IMR-90 (cell line): ENCODE results near the gene TGFBR2. TPM values are rescaled to one million over a fixed set of nuclear protein-coding genes. Genes with fewer than 3 reads are reported as not detected.

Source experiments
- ATAC-seq: fragments of 200-7000 bp; cut with Tn5 transposase; 2 replicates; pipeline ENCODE4 v1.9.1; 2020; ENCODE audit warnings: low read depth, mild to moderate bottlenecking, moderate library complexity
- BruUV-seq: library from RNA; stranded (reverse); fragments of 400-500 nt; replicated peaks from 2 replicates; lab custom pipeline; 2021; lab: Mats Ljungman, UMichigan
- CTCF ChIA-PET: fragments of 300-600 bp; formaldehyde crosslinking; extraction: SDS; loops from one replicate; lab custom pipeline; 2021; ENCODE audit warnings: antibody characterized with exemption; lab: Yijun Ruan, JAX
- POLR2A ChIA-PET: fragments of 300-600 bp; sonication (Branson Sonifier 250); formaldehyde crosslinking; loops from one replicate; lab custom pipeline; 2022; ENCODE audit warnings: antibody characterized with exemption; ENCODE audit not compliant: unreplicated experiment; lab: Charles Lee
- DNase-seq: peaks from one replicate; pipeline ENCODE4 v3.0.0; 2013
- H2AFZ ChIP-seq: replicated peaks from 2 replicates; pipeline ENCODE3; 2013; ENCODE audit warnings: low read length, mild to moderate bottlenecking; ENCODE audit not compliant: poor library complexity
- H2AK5ac ChIP-seq: 2 replicates; pipeline ENCODE4 v1.6.1; 2013; ENCODE audit warnings: low read depth, low read length, inconsistent platforms
- H2AK9ac ChIP-seq: replicated peaks from 2 replicates; pipeline ENCODE3; 2013; ENCODE audit warnings: mild to moderate bottlenecking, low read depth, low read length, moderate library complexity; ENCODE audit not compliant: poor library complexity
- H2BK120ac ChIP-seq: 2 replicates; pipeline ENCODE4 v1.6.1; 2013; ENCODE audit warnings: low read depth, low read length, inconsistent platforms
- H2BK15ac ChIP-seq: 3 replicates; pipeline ENCODE4 v1.6.1; 2013; ENCODE audit warnings: low read depth, low read length, inconsistent platforms
- H2BK20ac ChIP-seq: 2 replicates; pipeline ENCODE4 v1.6.1; 2013; ENCODE audit warnings: low read depth, mild to moderate bottlenecking, inconsistent platforms, low read length, moderate library complexity
- H2BK5ac ChIP-seq: 2 replicates; pipeline ENCODE4 v1.6.1; 2013; ENCODE audit warnings: mild to moderate bottlenecking, low read depth, low read length, inconsistent platforms; ENCODE audit not compliant: poor library complexity, severe bottlenecking
- H3K14ac ChIP-seq: replicated peaks from 2 replicates; pipeline ENCODE4 v1.6.1; 2013; ENCODE audit warnings: low read depth, low read length, inconsistent platforms
- H3K18ac ChIP-seq: 2 replicates; pipeline ENCODE4 v1.6.1; 2013; ENCODE audit warnings: low read depth, low read length, control low read depth
- H3K23ac ChIP-seq: 2 replicates; pipeline ENCODE4 v1.6.1; 2013; ENCODE audit warnings: low read depth, low read length, inconsistent platforms
- H3K27ac ChIP-seq: 2 replicates; pipeline ENCODE4 v1.5.1; 2013; ENCODE audit warnings: mild to moderate bottlenecking, control low read depth, low read length; ENCODE audit not compliant: insufficient read depth
- H3K27me3 ChIP-seq: 2 replicates; pipeline ENCODE4 v1.6.1; 2013; ENCODE audit warnings: low read length; ENCODE audit not compliant: control insufficient read depth, insufficient read depth
- H3K36me3 ChIP-seq: 2 replicates; pipeline ENCODE4 v1.6.1; 2013; ENCODE audit warnings: low read length, mixed read lengths; ENCODE audit not compliant: control insufficient read depth, insufficient read depth
- H3K4ac ChIP-seq: 2 replicates; pipeline ENCODE4 v1.6.1; 2013; ENCODE audit warnings: low read depth, low read length, inconsistent platforms
- H3K4me1 ChIP-seq: 2 replicates; pipeline ENCODE4 v1.6.1; 2013; ENCODE audit warnings: low read length, mixed read lengths; ENCODE audit not compliant: control insufficient read depth, insufficient read depth
- H3K4me2 ChIP-seq: 2 replicates; pipeline ENCODE4 v1.6.1; 2013; ENCODE audit warnings: low read depth, mild to moderate bottlenecking, control low read depth, low read length, moderate library complexity
- H3K4me3 ChIP-seq: 2 replicates; pipeline ENCODE4 v1.5.1; 2013; ENCODE audit warnings: low read depth, mild to moderate bottlenecking, control low read depth, low read length, moderate library complexity; ENCODE audit not compliant: insufficient read depth
- H3K56ac ChIP-seq: 2 replicates; pipeline ENCODE4 v1.6.1; 2013; ENCODE audit warnings: low read length, inconsistent platforms; ENCODE audit not compliant: insufficient read depth; ENCODE audit errors: extremely low read depth
- H3K79me1 ChIP-seq, 2 experiments: 2 replicates each; pipeline ENCODE4 v1.6.1; 2013; ENCODE audit warnings: low read length in 2 of 2, inconsistent platforms in 1 of 2, low read depth in 1 of 2
- H3K9ac ChIP-seq: 2 replicates; pipeline ENCODE4 v1.6.1; 2013; ENCODE audit warnings: low read depth, low read length, control low read depth
- H3K9me1 ChIP-seq: 2 replicates; pipeline ENCODE4 v1.6.1; 2013; ENCODE audit warnings: low read length, inconsistent platforms; ENCODE audit not compliant: insufficient read depth
- H3K9me3 ChIP-seq: 2 replicates; pipeline ENCODE4 v1.6.1; 2013; ENCODE audit warnings: low read length; ENCODE audit not compliant: control insufficient read depth, insufficient read depth
- H4K20me1 ChIP-seq: 2 replicates; pipeline ENCODE4 v1.6.1; 2013; ENCODE audit warnings: low read length, inconsistent platforms; ENCODE audit not compliant: insufficient read depth
- H4K5ac ChIP-seq: 2 replicates; pipeline ENCODE4 v1.6.1; 2013; ENCODE audit warnings: mild to moderate bottlenecking, low read depth, low read length, control low read depth
- H4K8ac ChIP-seq, 2 experiments: 2 replicates each; pipeline ENCODE4 v1.6.1; 2013; ENCODE audit warnings: low read depth in 2 of 2, low read length in 2 of 2, control low read depth in 1 of 2, inconsistent platforms in 1 of 2
- H4K91ac ChIP-seq: 2 replicates; pipeline ENCODE4 v1.6.1; 2013; ENCODE audit warnings: low read depth, low read length, inconsistent platforms; ENCODE audit not compliant: insufficient read depth
- CEBPB ChIP-seq: IDR thresholded peaks from 2 replicates; pipeline ENCODE4 v1.6.1; 2012; ENCODE audit warnings: low read depth, low read length, improper control_type of control experiment
- CHD1 ChIP-seq: IDR thresholded peaks from 2 replicates; pipeline ENCODE4 v1.6.1; 2012; ENCODE audit warnings: low read depth, low read length, improper control_type of control experiment
- SMC3 ChIP-seq: fragments of 150-350 bp; IDR thresholded peaks from 2 replicates; pipeline ENCODE4 v1.6.1; 2016; ENCODE audit warnings: low read depth, mild to moderate bottlenecking, antibody characterized with exemption, low read length, moderate library complexity
- USF2 ChIP-seq: fragments of 150-350 bp; IDR thresholded peaks from 2 replicates; pipeline ENCODE4 v1.6.1; 2017; ENCODE audit warnings: mild to moderate bottlenecking, antibody characterized with exemption, low read length, low read depth
- WGBS, 2 experiments: methylation state at CpG; one replicate each; pipeline versions ENCODE4 v1.1.5 to v1.1.7; 2013; ENCODE audit warnings: missing lambda C conversion rate in 2 of 2; ENCODE audit not compliant: insufficient read length in 1 of 2; ENCODE audit errors: extremely low coverage in 2 of 2; 5-methylcytosine and 5-hydroxymethylcytosine counted together
- dilution Hi-C: fragments of 300-500 bp; cut with HindIII; formaldehyde crosslinking; loops from one replicate; pipeline ENCODE4 v1.14.3; 2018; ENCODE audit warnings: low sequenced_read_pairs; ENCODE audit not compliant: unreplicated experiment
- in situ Hi-C: fragments of 300-500 bp; cut with MboI; formaldehyde crosslinking; loops from 3 replicates; pipeline ENCODE4 v1.14.3; 2019; ENCODE audit warnings: low sequenced_read_pairs, inconsistent platforms, mixed read lengths
- intact Hi-C: fragments of 100-400 bp; cut with micrococcal nuclease; formaldehyde crosslinking; loops from 2 replicates; pipeline ENCODE4 v1.10.0; 2022
- polyA plus RNA-seq, 3 experiments: library from polyadenylated mRNA; depleted of rRNA; stranded (reverse); fragments of >200 nt; gene quantifications; 2 replicates each; pipeline ENCODE4 v1.2.3, GENCODE V29; 2012; ENCODE audit warnings: low replicate concordance in 1 of 3
- total RNA-seq: library from RNA; depleted of rRNA; stranded (reverse); fragments of >200 nt; gene quantifications from 2 replicates; pipeline ENCODE4 v1.2.3, GENCODE V29; 2012

TGFBR2 gene
- total and polyA plus RNA-seq, 2 of the 4 experiments (the other 2 are of a cell fraction) = 63.7 to 87.5 TPM

- Histone ChIP-seq H3K4me1 (peaks cover 18% of the 10 kb centered on the region), H2BK15ac (no peak overlapping the region), H3K18ac (peak overlapping the region; percentile 22; the same call in 1 of the 2 replicates), H2AK5ac (peak overlapping the region; percentile 48; the same call in 1 of the 2 replicates), H4K5ac (no peak overlapping the region), H3K27ac (peak overlapping the region; percentile 3; the same call in 1 of the 2 replicates), H2BK120ac (no peak overlapping the region), H3K9me3 (peaks cover 3% of the 10 kb centered on the region), H3K4me2 (no peak overlapping the region), H3K23ac (no peak overlapping the region), H3K4ac (no peak overlapping the region), H3K4me3 (no peak overlapping the region), H3K56ac (no peak overlapping the region), H4K8ac (no peak overlapping the region), H3K36me3 (peaks cover 6% of the 10 kb centered on the region; the same call in 1 of the 2 replicates), H3K9me1 (peaks cover 8% of the 10 kb centered on the region), H2AK9ac (no peak overlapping the region), H4K20me1 (peaks cover 14% of the 10 kb centered on the region; the same call in 1 of the 2 replicates), H2BK20ac (no peak overlapping the region), H4K91ac (no peak overlapping the region), H3K14ac (0 out of 2 replicates have a peak overlapping the region, but pooled peaks have one; percentile 32), H2BK5ac (no peak overlapping the region), H3K27me3 (no peaks in the 10 kb centered on the region), H2AFZ (no peak overlapping the region), H3K79me1 (peaks cover 52 to 85% of the 10 kb centered on the region in 2 experiments), H3K9ac (no peak overlapping the region)
- 0 out of 2 replicates have a peak, but pooled peaks have one; percentile 3 for TF ChIP-seq CEBPB
- no peak for TF ChIP-seq USF2
- TF ChIP-seq CHD1 = no peak
- no peak for TF ChIP-seq SMC3
- in situ Hi-C loops (no loop called here), dilution Hi-C loops (no loop called here), intact Hi-C loops (no loop called here)
- ATAC-seq (no peak), DNase-seq (no peak)
- BruUV-seq = no TSS peak
- POLR2A ChIA-PET = no interaction called here
- CTCF ChIA-PET = no interaction called here
- 100% methylated on average over 3 of the region's 7 CpGs; no CpG with 5 or more reads in 1 of the 2 experiments for WGBS, 2 experiments
These were observed 25.0 kb downstream of the TGFBR2 start for GRCh38 chr3:30631243-30631904.
